ENCODE measurements around the gene IMPACT. TPM values are rescaled to one million over a fixed set of nuclear protein-coding genes. Genes with fewer than 3 reads are reported as not detected.

Gene IMPACT
- total RNA-seq, 3 donors from 2014 or later = 29.0 to 33.7 (median 30.2) TPM

GRCh38 chr18:24447961-24448360 lies 21.5 kb downstream of the IMPACT start:
- Histone ChIP-seq H3K4me1 (no peaks in the 10 kb centered on the region), H3K9me3 (no peaks in the 10 kb centered on the region), H3K36me3 (no peaks in the 10 kb centered on the region), H3K27me3 (no peaks in the 10 kb centered on the region), H3K27ac (no peak overlapping the region), H3K4me3 (no peak overlapping the region)
- DNase-seq (ENCODE audit: low spot score in 2 of 2) = no peak
- intact Hi-C loops (cut with DNase I; ENCODE audit: low total_unique reads) = no loop called here
- TF ChIP-seq, protein P1, sequence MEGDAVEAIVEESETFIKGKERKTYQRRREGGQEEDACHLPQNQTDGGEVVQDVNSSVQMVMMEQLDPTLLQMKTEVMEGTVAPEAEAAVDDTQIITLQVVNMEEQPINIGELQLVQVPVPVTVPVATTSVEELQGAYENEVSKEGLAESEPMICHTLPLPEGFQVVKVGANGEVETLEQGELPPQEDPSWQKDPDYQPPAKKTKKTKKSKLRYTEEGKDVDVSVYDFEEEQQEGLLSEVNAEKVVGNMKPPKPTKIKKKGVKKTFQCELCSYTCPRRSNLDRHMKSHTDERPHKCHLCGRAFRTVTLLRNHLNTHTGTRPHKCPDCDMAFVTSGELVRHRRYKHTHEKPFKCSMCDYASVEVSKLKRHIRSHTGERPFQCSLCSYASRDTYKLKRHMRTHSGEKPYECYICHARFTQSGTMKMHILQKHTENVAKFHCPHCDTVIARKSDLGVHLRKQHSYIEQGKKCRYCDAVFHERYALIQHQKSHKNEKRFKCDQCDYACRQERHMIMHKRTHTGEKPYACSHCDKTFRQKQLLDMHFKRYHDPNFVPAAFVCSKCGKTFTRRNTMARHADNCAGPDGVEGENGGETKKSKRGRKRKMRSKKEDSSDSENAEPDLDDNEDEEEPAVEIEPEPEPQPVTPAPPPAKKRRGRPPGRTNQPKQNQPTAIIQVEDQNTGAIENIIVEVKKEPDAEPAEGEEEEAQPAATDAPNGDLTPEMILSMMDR (IDR thresholded peaks at IDR 0.05) = no peak
- TF ChIP-seq POLR2AphosphoS5 (IDR thresholded peaks at IDR 0.05) (no peak), POLR2A (IDR thresholded peaks at IDR 0.05) (no peak)

DNA sequence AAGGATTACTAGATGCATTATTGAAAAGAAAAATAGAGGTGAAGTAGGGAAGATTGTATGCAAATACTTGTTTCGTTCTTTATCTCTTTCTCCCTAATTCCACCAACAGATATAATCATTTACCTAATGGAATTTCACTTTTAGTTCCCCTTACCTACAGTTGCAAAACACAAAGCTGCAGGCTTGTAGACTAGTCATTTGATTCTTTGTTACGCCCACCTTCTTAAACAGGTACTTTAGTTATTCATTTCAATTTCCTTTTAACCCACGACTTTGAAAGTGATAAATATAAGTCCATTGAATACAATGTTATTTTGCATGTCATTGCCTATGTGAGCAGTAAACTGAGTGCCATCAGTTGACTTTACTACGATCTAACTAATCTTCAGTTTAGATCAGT lies 30.1 kb downstream of the IMPACT start:
- TF ChIP-seq POLR2A (IDR thresholded peaks at IDR 0.05) = no peak
- TF ChIP-seq, protein P1 (IDR thresholded peaks at IDR 0.05) = no peak
- TF ChIP-seq POLR2AphosphoS5 (IDR thresholded peaks at IDR 0.05) = no peak
- intact Hi-C loops (cut with DNase I; ENCODE audit: low total_unique reads) = no loop called here
- H3K27me3 ChIP-seq = no peaks in the 10 kb centered on the region

GRCh38 chr18:24459772-24460171 lies 33.3 kb downstream of the IMPACT start:
- no peak overlapping the region for H3K4me3 ChIP-seq
- no peaks in the 10 kb centered on the region for H3K4me1 ChIP-seq
- intact Hi-C loops (cut with DNase I; ENCODE audit: low total_unique reads) = no loop called here
- no peaks in the 10 kb centered on the region for H3K9me3 ChIP-seq
- H3K27me3 ChIP-seq = no peaks in the 10 kb centered on the region
- H3K36me3 ChIP-seq = no peaks in the 10 kb centered on the region
- no peak overlapping the region for H3K27ac ChIP-seq
- no peak for DNase-seq (ENCODE audit: low spot score in 2 of 2)
- TF ChIP-seq POLR2AphosphoS5 (IDR thresholded peaks at IDR 0.05) (no peak), POLR2A (IDR thresholded peaks at IDR 0.05) (no peak)
- TF ChIP-seq, protein P1 (IDR thresholded peaks at IDR 0.05) = no peak

More for the DNA sequence above, 30.1 kb downstream of the IMPACT start:
- H3K27ac ChIP-seq = no peak overlapping the region
- no peaks in the 10 kb centered on the region for H3K36me3 ChIP-seq
- no peak overlapping the region for H3K4me3 ChIP-seq
- DNase-seq (ENCODE audit: low spot score in 2 of 2) = no peak
- no peaks in the 10 kb centered on the region for H3K4me1 ChIP-seq
- H3K9me3 ChIP-seq = no peaks in the 10 kb centered on the region

- intact Hi-C loops (cut with DNase I; ENCODE audit: low total_unique reads) = no loop called here
- no peak for DNase-seq (ENCODE audit: low spot score in 2 of 2)
- Histone ChIP-seq H3K4me1 (no peaks in the 10 kb centered on the region), H3K36me3 (no peaks in the 10 kb centered on the region), H3K4me3 (no peak within 1 kb of the TSS), H3K27ac (no peak within 1 kb of the TSS), H3K9me3 (no peaks in the 10 kb centered on the region), H3K27me3 (no peaks in the 10 kb centered on the region)
- TF ChIP-seq POLR2A (IDR thresholded peaks at IDR 0.05) (no peak), POLR2AphosphoS5 (IDR thresholded peaks at IDR 0.05) (no peak)
- TF ChIP-seq, protein P1 (IDR thresholded peaks at IDR 0.05) = no peak
These were observed 33.9 kb downstream of the IMPACT start, which contains the start of gene HRH4 for GRCh38 chr18:24460388-24460787. Gene HRH4 (plus strand): TSS chr18:24460637. CDS start chr18:24460729, 92 bp downstream.

- intact Hi-C loops (cut with DNase I; ENCODE audit: low total_unique reads) = no loop called here
- H3K36me3 ChIP-seq = no peaks in the 10 kb centered on the region
- no peak for DNase-seq (ENCODE audit: low spot score in 2 of 2)
- no peak for TF ChIP-seq POLR2A (IDR thresholded peaks at IDR 0.05)
- TF ChIP-seq, protein P1 (IDR thresholded peaks at IDR 0.05) = no peak
- no peak for TF ChIP-seq POLR2AphosphoS5 (IDR thresholded peaks at IDR 0.05)
- no peak overlapping the region for H3K27ac ChIP-seq
- no peaks in the 10 kb centered on the region for H3K27me3 ChIP-seq
- H3K4me3 ChIP-seq = no peak overlapping the region
- H3K9me3 ChIP-seq = no peaks in the 10 kb centered on the region
- H3K4me1 ChIP-seq = no peaks in the 10 kb centered on the region
These were observed 35.5 kb downstream of the IMPACT start for GRCh38 chr18:24461996-24462395.

Data from breast epithelium (tissue), 4 donors.